Uterus (tissue), 2 donors: Measurements from ENCODE around the gene FTH1.

Experiments
- POLR2A ChIP-seq, 2 donors: fragments of 450-650 bp; IDR thresholded peaks; one replicate each; pipeline ENCODE4 v1.6.1; 2016; ENCODE audit warnings: antibody characterized with exemption in 2 of 2, mild to moderate bottlenecking in 1 of 2, moderate library complexity in 1 of 2
- TF ChIP-seq, protein P1 (sequence below), 4 experiments: fragments of 200-600 bp in 2 of 4; fragments of 450-650 bp in 2 of 4; sonication (generic) in 2 of 4; IDR thresholded peaks; one replicate each; pipeline ENCODE4 v1.5.1; 2016 to 2019; ENCODE audit warnings: antibody characterized with exemption in 4 of 4, mild to moderate bottlenecking in 2 of 4, moderate library complexity in 1 of 4

DNA sequence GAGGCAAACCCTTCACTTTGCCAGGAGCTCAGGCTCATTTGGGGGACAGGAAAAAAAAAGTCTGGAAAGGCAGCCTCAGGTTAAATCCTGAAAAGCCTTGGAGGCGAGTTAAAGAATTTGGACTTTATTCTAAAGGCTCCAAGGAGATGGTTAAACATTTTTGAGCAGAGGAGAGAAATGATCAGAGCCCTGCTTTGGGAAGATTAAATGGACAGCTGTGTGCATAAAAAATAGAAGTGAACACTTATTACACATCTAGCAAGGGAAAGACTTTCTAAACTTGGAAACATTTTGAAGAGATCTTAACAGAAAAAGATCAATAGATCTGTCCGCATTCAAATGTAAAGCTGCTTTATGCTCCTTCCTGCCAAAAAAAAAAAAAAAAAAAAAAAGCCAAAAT lies 41.7 kb downstream of the FTH1 start:
- TF ChIP-seq, protein P1, sequence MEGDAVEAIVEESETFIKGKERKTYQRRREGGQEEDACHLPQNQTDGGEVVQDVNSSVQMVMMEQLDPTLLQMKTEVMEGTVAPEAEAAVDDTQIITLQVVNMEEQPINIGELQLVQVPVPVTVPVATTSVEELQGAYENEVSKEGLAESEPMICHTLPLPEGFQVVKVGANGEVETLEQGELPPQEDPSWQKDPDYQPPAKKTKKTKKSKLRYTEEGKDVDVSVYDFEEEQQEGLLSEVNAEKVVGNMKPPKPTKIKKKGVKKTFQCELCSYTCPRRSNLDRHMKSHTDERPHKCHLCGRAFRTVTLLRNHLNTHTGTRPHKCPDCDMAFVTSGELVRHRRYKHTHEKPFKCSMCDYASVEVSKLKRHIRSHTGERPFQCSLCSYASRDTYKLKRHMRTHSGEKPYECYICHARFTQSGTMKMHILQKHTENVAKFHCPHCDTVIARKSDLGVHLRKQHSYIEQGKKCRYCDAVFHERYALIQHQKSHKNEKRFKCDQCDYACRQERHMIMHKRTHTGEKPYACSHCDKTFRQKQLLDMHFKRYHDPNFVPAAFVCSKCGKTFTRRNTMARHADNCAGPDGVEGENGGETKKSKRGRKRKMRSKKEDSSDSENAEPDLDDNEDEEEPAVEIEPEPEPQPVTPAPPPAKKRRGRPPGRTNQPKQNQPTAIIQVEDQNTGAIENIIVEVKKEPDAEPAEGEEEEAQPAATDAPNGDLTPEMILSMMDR (IDR thresholded peaks at IDR 0.05), result no peak
- no peak for TF ChIP-seq POLR2A (IDR thresholded peaks at IDR 0.05)
